HCT116 (cell line): ENCODE results near the gene SMCO4. TPM values are rescaled to one million over a fixed set of nuclear protein-coding genes. Genes with fewer than 3 reads are reported as not detected.

Source experiments
- ATAC-seq: fragments of 200-7000 bp; cut with Tn5 transposase; 2 replicates; pipeline ENCODE4 v1.9.1; 2020; ENCODE audit warnings: mild to moderate bottlenecking, moderate library complexity
- BruUV-seq: library from RNA; stranded (reverse); fragments of 400-500 nt; replicated peaks from 2 replicates; lab custom pipeline; 2021; lab: Mats Ljungman, UMichigan
- CTCF ChIA-PET: fragments of 300-600 bp; sonication (Branson Sonifier 250); formaldehyde crosslinking; loops from one replicate; lab custom pipeline; 2021; ENCODE audit warnings: antibody characterized with exemption; lab: Charles Lee
- POLR2A ChIA-PET: fragments of 300-600, 350-600 bp; sonication (Branson Sonifier 250); formaldehyde crosslinking; loops from one replicate; lab custom pipeline; 2021; ENCODE audit warnings: antibody characterized with exemption; lab: Charles Lee
- RAD21 ChIA-PET, 2 experiments: fragments of 300-600 bp; sonication (Branson Sonifier 250); formaldehyde crosslinking; loops; one replicate each; lab custom pipeline; 2023; ENCODE audit warnings: low total read pairs in 2 of 2; ENCODE audit not compliant: uncharacterized antibody in 2 of 2, unreplicated experiment in 2 of 2, low non-redundant PET in 1 of 2; lab: Charles Lee
- DNase-seq: peaks from one replicate; pipeline ENCODE4 v3.0.0-alpha.2; 2010; ENCODE audit warnings: low read depth, low spot score
- H2AFZ ChIP-seq: fragments of 200-600 bp; shearing (Covaris generic), sonication (generic); 2 replicates; pipeline ENCODE4 v1.6.1; 2017; ENCODE audit warnings: low read depth, mixed run types, mixed read lengths, antibody characterized with exemption, low read length; ENCODE audit not compliant: poor library complexity, severe bottlenecking
- H3K27ac ChIP-seq: 2 replicates; pipeline ENCODE4 v1.5.1; 2012; ENCODE audit warnings: low read depth, low read length
- H3K27me3 ChIP-seq: fragments of 200-600 bp; sonication (generic); 2 replicates; pipeline ENCODE4 v1.6.1; 2016; ENCODE audit warnings: mixed run types, low read length, mixed read lengths; ENCODE audit not compliant: insufficient read depth
- H3K36me3 ChIP-seq, 2 experiments: fragments of 200-500 bp in 1 of 2; fragments of 200-600 bp in 1 of 2; sonication (Bioruptor generic) in 1 of 2; sonication (generic) in 1 of 2; 2 replicates each; pipeline versions ENCODE4 v1.5.1 to v1.6.1; 2014 to 2016; ENCODE audit warnings: low read length in 2 of 2, inconsistent platforms in 1 of 2, mixed read lengths in 1 of 2, mixed run types in 1 of 2; ENCODE audit not compliant: insufficient read depth in 2 of 2, control insufficient read depth in 1 of 2
- H3K4me1 ChIP-seq, 2 experiments: fragments of 200-600 bp in 1 of 2; sonication (generic) in 1 of 2; 2 replicates each; pipeline versions ENCODE4 v1.5.1 to v1.6.1; 2012 to 2017; ENCODE audit warnings: low read length in 2 of 2, inconsistent platforms in 1 of 2, mild to moderate bottlenecking in 1 of 2, mixed read lengths in 1 of 2, mixed run types in 1 of 2, moderate library complexity in 1 of 2; ENCODE audit not compliant: insufficient read depth in 2 of 2, control insufficient read depth in 1 of 2
- H3K4me2 ChIP-seq: fragments of 200-600 bp; sonication (generic); 2 replicates; pipeline ENCODE4 v1.6.1; 2017; ENCODE audit warnings: mixed run types, low read length, mixed read lengths
- H3K4me3 ChIP-seq, 2 experiments: fragments of 200-600 bp in 1 of 2; sonication (generic) in 1 of 2; replicated peaks in 1 of 2; 2 replicates each; pipeline ENCODE4 v1.5.1; 2011 to 2016; ENCODE audit warnings: low read length in 2 of 2, control low read depth in 1 of 2, low read depth in 1 of 2, mild to moderate bottlenecking in 1 of 2, mixed read lengths in 1 of 2, mixed run types in 1 of 2
- H3K79me2 ChIP-seq: fragments of 200-600 bp; sonication (generic); 2 replicates; pipeline ENCODE4 v1.6.1; 2017; ENCODE audit warnings: mild to moderate bottlenecking, mixed run types, low read length, moderate library complexity, mixed read lengths; ENCODE audit not compliant: insufficient read depth
- H3K9ac ChIP-seq: fragments of 200-600 bp; sonication (generic); 2 replicates; pipeline ENCODE4 v1.6.1; 2016; ENCODE audit warnings: low read length, mixed read lengths
- H3K9me2 ChIP-seq: fragments of 200-600 bp; sonication (generic), shearing (Covaris generic); 2 replicates; pipeline ENCODE4 v1.6.1; 2017; ENCODE audit warnings: mixed run types, mild to moderate bottlenecking, moderate library complexity; ENCODE audit not compliant: insufficient read depth
- H3K9me3 ChIP-seq, 2 experiments: fragments of 200-500 bp in 1 of 2; fragments of 200-600 bp in 1 of 2; sonication (Bioruptor generic) in 1 of 2; sonication (generic) in 1 of 2; 2 replicates each; pipeline ENCODE4 v1.6.1; 2014 to 2017; ENCODE audit warnings: low read length in 2 of 2, mixed read lengths in 2 of 2, inconsistent platforms in 1 of 2, low read depth in 1 of 2, mild to moderate bottlenecking in 1 of 2, mixed run types in 1 of 2, moderate library complexity in 1 of 2; ENCODE audit not compliant: control insufficient read depth in 1 of 2, insufficient read depth in 1 of 2
- H4K20me1 ChIP-seq: fragments of 200-600 bp; sonication (generic), shearing (Covaris generic); 2 replicates; pipeline ENCODE4 v1.6.1; 2017; ENCODE audit warnings: mixed run types, mild to moderate bottlenecking, moderate library complexity; ENCODE audit not compliant: insufficient read depth
- ATF3 ChIP-seq: IDR thresholded peaks from 2 replicates; pipeline ENCODE4 v1.6.1; 2012
- CBX3 ChIP-seq: IDR thresholded peaks from 2 replicates; pipeline ENCODE4 v1.6.1; 2012; ENCODE audit warnings: low read depth
- CEBPB ChIP-seq: IDR thresholded peaks from 2 replicates; pipeline ENCODE4 v1.6.1; 2012; ENCODE audit warnings: low read depth
- EGR1 ChIP-seq: IDR thresholded peaks from 2 replicates; pipeline ENCODE4 v1.6.1; 2012; ENCODE audit warnings: low read depth
- EZH2 ChIP-seq: fragments of 200-600 bp; sonication (generic); IDR thresholded peaks from 2 replicates; pipeline ENCODE4 v1.6.1; 2017; ENCODE audit warnings: antibody characterized with exemption, mixed run types
- EZH2phosphoT487 ChIP-seq: fragments of 200-600 bp; IDR thresholded peaks from 2 replicates; pipeline ENCODE4 v1.6.1; 2018; ENCODE audit warnings: antibody characterized with exemption, borderline replicate concordance
- JUND ChIP-seq: IDR thresholded peaks from 2 replicates; pipeline ENCODE4 v1.6.1; 2012
- MAX ChIP-seq: IDR thresholded peaks from 2 replicates; pipeline ENCODE4 v1.6.1; 2012
- POLR2A ChIP-seq: IDR thresholded peaks from 2 replicates; pipeline ENCODE4 v1.7.0; 2011; ENCODE audit warnings: borderline replicate concordance; ENCODE audit not compliant: insufficient read depth, insufficient read length; ENCODE audit errors: extremely low read depth
- POLR2AphosphoS5 ChIP-seq: IDR thresholded peaks from 2 replicates; pipeline ENCODE4 v1.6.1; 2011; ENCODE audit warnings: mild to moderate bottlenecking, low read depth, low read length, moderate library complexity
- RAD21 ChIP-seq: IDR thresholded peaks from 2 replicates; pipeline ENCODE4 v1.6.1; 2012; ENCODE audit warnings: low read depth, mild to moderate bottlenecking
- REST ChIP-seq: IDR thresholded peaks from 2 replicates; pipeline ENCODE4 v1.6.1; 2012; ENCODE audit warnings: low read depth
- SIN3A ChIP-seq: IDR thresholded peaks from 2 replicates; pipeline ENCODE4 v1.6.1; 2012; ENCODE audit warnings: low read depth
- TCF7L2 ChIP-seq: IDR thresholded peaks from 2 replicates; pipeline ENCODE4 v1.7.0; 2011; ENCODE audit warnings: borderline replicate concordance, inconsistent platforms; ENCODE audit not compliant: insufficient read depth, insufficient read length; ENCODE audit errors: extremely low read depth
- ZBTB33 ChIP-seq: IDR thresholded peaks from 2 replicates; pipeline ENCODE4 v1.6.1; 2011; ENCODE audit warnings: mild to moderate bottlenecking, low read length, moderate library complexity; ENCODE audit not compliant: insufficient replicate concordance; ENCODE audit errors: extremely low read depth
- ZFX ChIP-seq: fragments of 450-650 bp; IDR thresholded peaks from 2 replicates; pipeline ENCODE4 v1.6.1; 2017
- intact Hi-C: fragments of 100-400 bp; cut with micrococcal nuclease; formaldehyde crosslinking; loops from 2 replicates; pipeline ENCODE4 v1.10.0; 2022
- total RNA-seq: library from RNA; stranded (reverse); gene quantifications from one replicate; pipeline ENCODE4 v1.2.1, GENCODE V29; 2021; ENCODE audit not compliant: unreplicated experiment

SMCO4 gene
- total RNA-seq, 1 experiment from 2014 or later = 23.1 TPM

- no peak for TF ChIP-seq REST
- TF ChIP-seq ATF3 = no peak
- TF ChIP-seq RAD21 = no peak
- no peak for TF ChIP-seq CEBPB
Observed at GRCh38 chr11:93481696-93482095, 61.5 kb downstream of the SMCO4 start (continued).

GRCh38 chr11:93481279-93481678 lies 61.9 kb downstream of the SMCO4 start:
- CTCF ChIA-PET = no interaction called here
- no peaks in the 10 kb centered on the region for H3K79me2 ChIP-seq
- H3K9me3 ChIP-seq = no peaks in the 10 kb centered on the region
- POLR2A ChIA-PET = no interaction called here
- H2AFZ ChIP-seq = no peak overlapping the region
- no TSS peak for BruUV-seq
- no peaks in the 10 kb centered on the region for H3K36me3 ChIP-seq
- no peak overlapping the region for H3K4me3 ChIP-seq
- RAD21 ChIA-PET = no interaction called here
- ATAC-seq (no peak), DNase-seq (no peak)
- H3K9ac ChIP-seq = no peak overlapping the region
- no peaks in the 10 kb centered on the region for H4K20me1 ChIP-seq
- H3K4me1 ChIP-seq = no peaks in the 10 kb centered on the region
- H3K27ac ChIP-seq = no peak overlapping the region
- TF ChIP-seq TCF7L2 = no peak
- TF ChIP-seq SIN3A = no peak
- no peak for TF ChIP-seq MAX
- no peak for TF ChIP-seq EGR1
- TF ChIP-seq JUND = no peak
- no peak for TF ChIP-seq CEBPB
- TF ChIP-seq ZFX = no peak
- TF ChIP-seq REST = no peak
- no peak for TF ChIP-seq EZH2
- TF ChIP-seq ZBTB33 = no peak
- no peak for TF ChIP-seq POLR2AphosphoS5
- no peak for TF ChIP-seq CBX3
- TF ChIP-seq ATF3 = no peak
- TF ChIP-seq EZH2phosphoT487 = no peak
- TF ChIP-seq POLR2A = no peak
- H3K4me2 ChIP-seq = no peak overlapping the region
- intact Hi-C loops = no loop called here
- no peaks in the 10 kb centered on the region for H3K27me3 ChIP-seq
- no peaks in the 10 kb centered on the region for H3K9me2 ChIP-seq
